T-cell (primary cell): ENCODE data around the gene SPG7. TPM values are rescaled to one million over a fixed set of nuclear protein-coding genes. Genes with fewer than 3 reads are reported as not detected.
A peak's percentile ranks its signal among the peaks of the same experiment; 100 is the strongest.

ENCODE experiments used
- ATAC-seq, 4 experiments: fragments of 200-7000 bp in 3 of 4; fragments of 150-1000 bp in 1 of 4; cut with Tn5 transposase; replicated peaks in 1 of 4; 1 replicate in 3 of 4; 2 replicates in 1 of 4; pipeline ENCODE4 v1.10.0; 2021; ENCODE audit warnings: moderate library complexity in 3 of 4, mild to moderate bottlenecking in 2 of 4, moderate number of reproducible peaks in 1 of 4
- CTCF ChIA-PET, 2 donors: fragments of 300-600 bp; sonication (Branson Sonifier 250); formaldehyde crosslinking; loops; one replicate each; lab custom pipeline; 2022; ENCODE audit warnings: antibody characterized with exemption in 2 of 2; lab: Charles Lee
- POLR2A ChIA-PET, 2 donors: fragments of 300-600 bp; sonication (Branson Sonifier 250); formaldehyde crosslinking; loops; one replicate each; lab custom pipeline; 2022; ENCODE audit warnings: antibody characterized with exemption in 2 of 2; lab: Charles Lee
- DNase-seq, 35 experiments: peaks; one replicate each; pipeline versions ENCODE4 v3.0.0 to v3.0.0-alpha.2; 2013 to 2023
- H3K27ac ChIP-seq: one replicate; pipeline ENCODE4 v1.5.1; 2013; ENCODE audit warnings: low read length
- H3K27me3 ChIP-seq, 2 experiments: replicated peaks in 1 of 2; 1 replicate in 1 of 2; 2 replicates in 1 of 2; pipeline versions ENCODE4 v1.6.1 to v1.7.0; 2013; ENCODE audit warnings: low read length in 1 of 2, mixed read lengths in 1 of 2; ENCODE audit not compliant: control insufficient read depth in 2 of 2, insufficient read depth in 2 of 2; ENCODE audit errors: extremely low read depth in 1 of 2
- H3K36me3 ChIP-seq, 2 donors: 1 replicate in 1 of 2; 2 replicates in 1 of 2; pipeline versions ENCODE4 v1.6.1 to v1.7.0; 2013; ENCODE audit warnings: low read length in 1 of 2; ENCODE audit not compliant: control insufficient read depth in 2 of 2, insufficient read depth in 1 of 2; ENCODE audit errors: extremely low read depth in 1 of 2
- H3K4me1 ChIP-seq, 2 experiments: 1 replicate in 1 of 2; 2 replicates in 1 of 2; pipeline versions ENCODE4 v1.6.1 to v1.7.0; 2013; ENCODE audit warnings: low read length in 2 of 2, mixed read lengths in 1 of 2; ENCODE audit not compliant: insufficient read depth in 2 of 2, control insufficient read depth in 1 of 2; ENCODE audit errors: extremely low read depth in 1 of 2
- H3K4me3 ChIP-seq, 2 donors: 1 replicate in 1 of 2; 2 replicates in 1 of 2; pipeline versions ENCODE4 v1.5.1 to v1.7.0; 2013; ENCODE audit warnings: mild to moderate bottlenecking in 2 of 2, low read length in 1 of 2, moderate library complexity in 1 of 2; ENCODE audit not compliant: control insufficient read depth in 1 of 2; ENCODE audit errors: extremely low read depth in 1 of 2
- H3K9me3 ChIP-seq: 2 replicates; pipeline ENCODE4 v1.7.0; 2013
- H3K27ac Mint-ChIP-seq, 2 donors: one replicate each; pipeline ENCODE4 v1.8.0; 2020 to 2021; ENCODE audit warnings: mild to moderate bottlenecking in 2 of 2, mixed read lengths in 2 of 2
- H3K27me3 Mint-ChIP-seq, 2 donors: one replicate each; pipeline ENCODE4 v1.8.0; 2021 to 2022; ENCODE audit warnings: mixed read lengths in 2 of 2
- H3K36me3 Mint-ChIP-seq: one replicate; pipeline ENCODE4 v1.8.0; 2021; ENCODE audit warnings: mixed read lengths
- H3K4me1 Mint-ChIP-seq, 3 donors: one replicate each; pipeline ENCODE4 v1.8.0; 2020 to 2022; ENCODE audit warnings: mixed read lengths in 3 of 3, mild to moderate bottlenecking in 1 of 3
- H3K4me3 Mint-ChIP-seq, 3 donors: one replicate each; pipeline ENCODE4 v1.8.0; 2020 to 2022; ENCODE audit warnings: mild to moderate bottlenecking in 3 of 3, mixed read lengths in 3 of 3, moderate library complexity in 3 of 3
- H3K9me3 Mint-ChIP-seq, 3 donors: one replicate each; pipeline ENCODE4 v1.8.0; 2020 to 2022; ENCODE audit warnings: mixed read lengths in 3 of 3
- WGBS: methylation state at CpG from one replicate; pipeline ENCODE4 v1.1.5; 2013; ENCODE audit warnings: missing lambda C conversion rate; ENCODE audit not compliant: insufficient coverage; 5-methylcytosine and 5-hydroxymethylcytosine counted together
- total RNA-seq, 35 experiments: library from RNA in 6 of 35; stranded (reverse) in 6 of 35; fragments of 120-200 nt in 1 of 35; gene quantifications; one replicate each; pipeline versions ENCODE4 v1.2.1 to v1.2.4 and lab custom pipeline; 2013 to 2026

Gene SPG7
- total RNA-seq, 5 donors from 2014 or later (not counting 1 experiment from before 2014, with no cell fraction given) = 161 to 203 (median 184) TPM

DNA sequence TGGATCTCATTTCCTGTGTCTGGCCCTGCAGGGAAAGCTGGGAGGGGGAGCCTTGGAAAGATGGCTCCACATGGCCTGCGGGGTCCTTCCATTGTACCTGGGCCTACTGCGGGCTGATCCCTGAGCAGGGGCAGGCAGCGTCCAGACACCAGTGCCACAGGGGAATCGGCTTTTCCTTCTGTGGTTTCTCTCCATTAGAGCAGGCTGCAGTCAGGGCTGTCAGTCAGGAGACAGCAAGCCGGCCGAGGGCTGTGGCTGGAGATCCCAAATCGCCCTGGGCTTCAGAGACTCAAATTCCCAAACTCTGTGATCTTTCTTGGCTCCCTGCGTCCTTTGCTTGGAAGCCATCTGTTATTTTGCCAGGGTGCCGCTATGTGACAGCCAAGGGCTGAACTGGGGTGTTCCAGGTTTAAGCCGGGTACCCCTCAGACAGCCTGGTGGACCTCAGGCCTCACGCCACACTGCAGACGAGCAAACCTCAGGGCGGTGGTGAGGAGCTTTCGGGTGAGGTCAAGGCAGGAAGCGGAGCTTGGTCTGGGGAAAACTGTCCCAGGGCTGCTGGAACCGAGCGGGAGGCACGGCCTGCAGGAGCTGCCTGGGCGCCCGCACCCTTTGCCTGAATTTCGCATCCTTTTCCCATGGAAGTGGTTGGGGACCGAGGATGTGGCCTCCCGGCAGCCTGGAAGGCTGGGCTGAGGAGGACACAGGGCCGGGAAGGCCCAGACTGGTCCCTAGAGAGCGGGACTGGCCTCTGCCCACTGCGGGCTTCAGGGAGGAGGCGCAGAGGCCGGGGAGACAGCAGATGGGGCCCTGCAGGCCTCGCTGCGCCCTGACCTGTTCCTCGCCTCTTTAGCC, 65.8 kb downstream of the SPG7 start:
- H3K4me1 ChIP-seq = peaks cover 3 to 39% of the 10 kb centered on the region in 2 experiments
- H3K4me3 Mint-ChIP-seq = peak overlapping the region; percentile 39 to 54 (median 47)
- ATAC-seq (no peak), DNase-seq (no peak)
- H3K9me3 ChIP-seq = no peaks in the 10 kb centered on the region
- H3K9me3 Mint-ChIP-seq = no peaks in the 10 kb centered on the region
- H3K27ac ChIP-seq = no peak overlapping the region
- H3K4me1 Mint-ChIP-seq = peaks cover 11 to 24% (median 17%) of the 10 kb centered on the region in 3 donors
- H3K27me3 ChIP-seq = peaks cover 2 to 57% of the 10 kb centered on the region in 2 experiments
- peaks cover 5 to 30% of the 10 kb centered on the region in 2 donors for H3K27me3 Mint-ChIP-seq
- peak overlapping the region in 1 of 2 donors; percentile 19 for H3K27ac Mint-ChIP-seq
- H3K36me3 ChIP-seq = no peaks in the 10 kb centered on the region
- H3K4me3 ChIP-seq = peak overlapping the region in 1 of 2 donors; percentile 64
- POLR2A ChIA-PET = no interaction called here
- H3K36me3 Mint-ChIP-seq = no peaks in the 10 kb centered on the region
- WGBS = 89% methylated on average over 30 of the region's 31 CpGs
- CTCF ChIA-PET = no interaction called here

- ChIA-PET POLR2A (interaction anchor here in 1 of 2 donors (0.7 kb wide), 1 partner anchor 289 kb away, joined by 5 read pairs; no protein-coding TSS in a partner anchor), CTCF (interaction anchor here in 1 of 2 donors (0.6 kb wide), 1 partner anchor 152 kb away, joined by 6 read pairs; no protein-coding TSS in a partner anchor)
- Histone ChIP-seq H3K4me3 (peak overlapping the region; percentile 34 to 64), H3K4me1 (peaks cover 3 to 39% of the 10 kb centered on the region in 2 experiments), H3K27me3 (peaks cover 2 to 55% of the 10 kb centered on the region in 2 experiments), H3K36me3 (no peaks in the 10 kb centered on the region), H3K9me3 (no peaks in the 10 kb centered on the region), H3K27ac (no peak overlapping the region)
- Mint-ChIP-seq H3K36me3 (no peaks in the 10 kb centered on the region), H3K9me3 (no peaks in the 10 kb centered on the region), H3K27me3 (peaks cover 5 to 30% of the 10 kb centered on the region in 2 donors), H3K4me3 (peak overlapping the region; percentile 44 to 66 (median 59)), H3K27ac (no peak overlapping the region), H3K4me1 (peaks cover 11 to 24% (median 17%) of the 10 kb centered on the region in 3 donors)
- 5% methylated on average over 44 of the region's 55 CpGs for WGBS
- ATAC-seq = peak; percentile 54 to 69 (median 59)
- peak in 16 of 35 experiments; percentile 18 to 70 (median 36) for DNase-seq
These were observed 66.6 kb downstream of the SPG7 start for GRCh38 chr16:89574681-89575246.

DNA sequence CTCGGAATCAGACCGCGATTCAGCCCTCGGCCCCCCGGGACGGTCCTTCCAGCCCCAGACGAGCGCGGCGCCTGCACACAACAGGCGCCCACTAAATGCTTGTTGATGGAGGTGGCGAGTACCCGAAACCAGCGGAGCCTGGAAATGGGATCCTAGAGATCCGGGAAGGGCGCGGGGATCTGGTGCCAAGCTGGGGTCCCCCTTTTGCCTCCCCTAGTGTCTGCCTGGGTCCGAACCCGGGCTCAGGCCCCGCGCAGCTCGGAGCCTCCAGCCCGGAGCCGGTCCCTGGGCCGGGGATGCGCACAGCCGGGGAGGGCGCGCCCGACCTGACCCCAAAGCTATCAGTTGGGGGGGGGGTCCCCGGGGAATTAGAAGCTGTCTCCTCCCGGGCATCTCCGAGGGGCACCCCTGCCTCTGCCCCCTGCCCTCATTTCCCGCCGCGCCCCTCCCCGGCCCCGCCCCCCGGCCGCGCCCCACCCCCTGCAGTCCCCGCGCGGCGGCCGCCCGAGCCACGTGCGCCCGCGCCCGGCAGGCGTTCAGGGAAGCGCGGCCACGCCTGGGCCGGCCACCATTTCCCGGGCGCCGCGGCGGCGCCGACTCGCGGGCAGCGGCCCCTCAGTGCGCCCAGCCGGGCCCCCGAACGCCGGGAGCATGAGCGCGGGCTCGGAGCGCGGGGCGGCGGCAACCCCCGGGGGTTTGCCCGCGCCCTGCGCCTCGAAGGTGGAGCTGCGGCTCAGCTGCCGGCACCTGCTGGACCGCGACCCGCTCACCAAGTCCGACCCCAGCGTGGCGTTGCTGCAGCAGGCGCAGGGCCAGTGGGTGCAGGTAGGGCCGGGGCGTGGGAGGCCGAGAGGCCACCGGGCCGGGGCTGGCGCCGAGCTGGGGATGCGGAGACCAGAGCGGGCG, 67.3 kb downstream of the SPG7 start, which contains the start of gene CPNE7:
Gene CPNE7, plus strand, starts transcription at position 512 of the 906 bp plus-strand sequence. Its CDS starts 140 bp downstream, at position 652.
- Histone ChIP-seq H3K4me3 (peak within 1 kb of the TSS; percentile 34 to 64), H3K36me3 (no peaks in the 10 kb centered on the region), H3K9me3 (no peaks in the 10 kb centered on the region), H3K27me3 (peaks cover 2 to 47% of the 10 kb centered on the region in 2 experiments), H3K27ac (no peak within 1 kb of the TSS), H3K4me1 (peaks cover 3 to 39% of the 10 kb centered on the region in 2 experiments)
- CTCF ChIA-PET = interaction anchor here in 1 of 2 donors (0.6 kb wide), 1 partner anchor 152 kb away, joined by 6 read pairs; no protein-coding TSS in a partner anchor
- POLR2A ChIA-PET = interaction anchor here in 1 of 2 donors (0.7 kb wide), 1 partner anchor 288 kb away, joined by 5 read pairs; no protein-coding TSS in a partner anchor
- Mint-ChIP-seq H3K4me1 (peaks cover 11 to 24% (median 17%) of the 10 kb centered on the region in 3 donors), H3K27me3 (peaks cover 5 to 30% of the 10 kb centered on the region in 2 donors), H3K9me3 (no peaks in the 10 kb centered on the region), H3K27ac (no peak within 1 kb of the TSS), H3K4me3 (peak within 1 kb of the TSS; percentile 44 to 66 (median 59)), H3K36me3 (no peaks in the 10 kb centered on the region)
- DNase-seq = peak in 1 of 35 experiments; percentile 47
- peak; percentile 25 to 49 (median 36) for ATAC-seq
- 3% methylated on average over 79 of the region's 103 CpGs for WGBS

DNA sequence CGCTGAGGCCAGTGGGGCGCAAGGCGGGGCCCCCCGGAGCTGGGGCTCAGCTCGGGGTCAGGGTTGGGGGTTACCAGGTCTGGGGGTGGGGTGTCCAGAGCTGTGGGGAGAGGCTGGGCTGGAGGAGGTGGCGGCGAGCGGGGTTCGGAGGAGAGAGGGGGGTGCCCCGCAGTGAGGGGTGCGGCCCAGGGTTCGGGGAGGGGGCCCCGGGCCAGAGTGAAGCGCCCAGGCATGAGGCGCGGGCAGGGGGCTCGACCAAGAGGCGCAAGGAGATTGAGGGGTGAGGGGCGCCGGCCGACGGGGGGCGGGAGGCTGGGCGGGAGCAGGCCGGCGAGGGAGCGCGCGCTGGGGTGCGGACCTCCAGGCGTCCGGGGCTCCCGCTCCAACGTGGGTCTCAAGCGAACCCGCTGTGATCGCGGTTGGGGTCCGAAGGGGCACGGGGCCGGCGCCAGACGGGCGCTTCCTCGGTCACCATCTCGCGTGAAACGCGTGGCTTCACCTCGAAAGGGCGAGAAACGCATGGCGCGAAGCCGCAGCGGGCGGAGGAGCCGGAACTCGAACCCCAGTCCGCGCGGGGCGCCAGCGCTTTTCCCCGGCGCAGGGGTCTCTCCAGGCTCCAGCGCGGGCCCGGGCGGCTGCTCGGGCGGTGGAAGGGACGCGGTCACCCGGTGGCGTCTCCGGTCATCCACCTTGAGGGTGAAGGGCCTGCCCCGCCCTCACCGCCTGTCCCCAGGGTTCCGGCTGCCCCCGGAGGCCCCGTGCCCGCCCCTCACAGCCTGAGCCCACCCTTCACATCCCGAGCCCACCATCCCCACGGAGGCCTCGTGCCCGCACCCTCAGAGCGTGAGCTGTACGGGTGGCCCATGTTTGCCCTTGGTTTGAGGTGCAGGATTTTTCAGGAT, 68.2 kb downstream of the SPG7 start:
- ATAC-seq (no peak), DNase-seq (no peak)
- H3K4me3 ChIP-seq = no peak overlapping the region
- peak overlapping the region in 1 of 3 donors; percentile 44 for H3K4me3 Mint-ChIP-seq
- H3K9me3 Mint-ChIP-seq = no peaks in the 10 kb centered on the region
- no peak overlapping the region for H3K27ac Mint-ChIP-seq
- no peak overlapping the region for H3K27ac ChIP-seq
- peaks cover 5 to 30% of the 10 kb centered on the region in 2 donors for H3K27me3 Mint-ChIP-seq
- peaks cover 2 to 44% of the 10 kb centered on the region in 2 experiments for H3K27me3 ChIP-seq
- ChIA-PET POLR2A (no interaction called here), CTCF (no interaction called here)
- peaks cover 3 to 39% of the 10 kb centered on the region in 2 experiments for H3K4me1 ChIP-seq
- H3K9me3 ChIP-seq = no peaks in the 10 kb centered on the region
- no peaks in the 10 kb centered on the region for H3K36me3 ChIP-seq
- H3K4me1 Mint-ChIP-seq = peaks cover 11 to 22% (median 17%) of the 10 kb centered on the region in 3 donors
- H3K36me3 Mint-ChIP-seq = no peaks in the 10 kb centered on the region
- WGBS = 57% methylated on average over 73 of the region's 89 CpGs

GRCh38 chr16:89577055-89577759, 69.0 kb downstream of the SPG7 start:
- no peak overlapping the region for H3K27ac ChIP-seq
- no peaks in the 10 kb centered on the region for H3K9me3 ChIP-seq
- no peak for ATAC-seq
- no peaks in the 10 kb centered on the region for H3K36me3 Mint-ChIP-seq
- WGBS = 93% methylated on average over 21 of the region's 25 CpGs
- CTCF ChIA-PET = no interaction called here
- H3K9me3 Mint-ChIP-seq = no peaks in the 10 kb centered on the region
- POLR2A ChIA-PET = no interaction called here
- peaks cover 6 to 15% (median 10%) of the 10 kb centered on the region in 3 donors for H3K4me1 Mint-ChIP-seq
- peaks cover 2 to 40% of the 10 kb centered on the region in 2 experiments for H3K27me3 ChIP-seq
- H3K27me3 Mint-ChIP-seq = peaks cover 5 to 24% of the 10 kb centered on the region in 2 donors
- H3K36me3 ChIP-seq = no peaks in the 10 kb centered on the region
- H3K4me3 Mint-ChIP-seq = peak overlapping the region in 1 of 3 donors; percentile 44
- peaks cover 0 to 31% of the 10 kb centered on the region in 2 experiments for H3K4me1 ChIP-seq
- H3K27ac Mint-ChIP-seq = no peak overlapping the region
- no peak overlapping the region for H3K4me3 ChIP-seq
- DNase-seq = no peak
